Iris pigment epithelial cell (primary cell): ENCODE measurements around the gene EHBP1L1.
A peak's percentile ranks its signal among the peaks of the same experiment; 100 is the strongest.
"Not testable (repeated sequence)": the region's sequence is repeated elsewhere in the genome, so short reads cannot be mapped to it uniquely, and the experiment has no call there.

Experiments
- DNase-seq: peaks from one replicate; pipeline ENCODE4 v3.0.0-alpha.2; 2011; ENCODE audit warnings: low read depth

EHBP1L1 gene

DNA sequence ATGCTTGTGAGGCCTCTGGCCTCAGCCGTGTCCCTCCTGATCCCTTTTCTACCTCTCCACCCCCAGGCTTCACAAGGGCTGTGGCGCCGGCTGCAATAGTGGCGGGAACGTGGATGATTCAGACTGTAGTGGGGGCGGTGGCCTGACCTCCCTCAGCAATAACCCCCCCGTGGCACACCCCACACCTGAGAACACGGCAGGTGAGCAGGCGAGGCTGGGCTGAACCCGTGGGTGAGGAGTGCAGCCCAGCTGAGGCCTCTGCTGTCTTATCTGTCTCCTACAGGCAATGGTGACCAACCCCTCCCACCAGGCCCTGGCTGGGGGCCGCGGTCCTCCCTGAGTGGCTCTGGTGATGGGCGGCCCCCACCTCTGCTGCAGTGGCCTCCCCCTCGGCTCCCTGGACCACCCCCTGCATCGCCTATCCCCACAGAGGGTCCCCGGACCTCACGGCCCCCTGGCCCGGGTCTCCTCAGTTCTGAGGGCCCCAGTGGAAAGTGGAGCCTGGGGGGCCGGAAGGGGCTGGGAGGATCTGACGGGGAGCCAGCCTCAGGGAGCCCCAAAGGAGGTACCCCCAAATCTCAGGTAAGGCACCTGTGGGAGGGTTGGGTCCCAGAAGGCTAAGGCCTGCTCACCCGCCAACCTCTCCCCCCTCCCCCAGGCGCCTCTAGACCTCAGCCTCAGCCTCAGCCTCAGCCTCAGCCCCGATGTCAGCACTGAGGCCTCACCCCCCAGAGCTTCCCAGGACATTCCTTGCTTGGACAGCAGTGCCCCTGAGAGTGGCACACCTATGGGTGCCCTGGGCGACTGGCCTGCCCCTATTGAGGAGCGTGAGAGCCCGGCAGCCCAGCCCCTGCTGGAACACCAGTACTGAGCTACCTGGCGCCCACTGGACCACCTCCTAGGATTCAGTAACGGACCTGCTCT, 60.5 kb downstream of the EHBP1L1 start:
- DNase-seq: no peak

DNA sequence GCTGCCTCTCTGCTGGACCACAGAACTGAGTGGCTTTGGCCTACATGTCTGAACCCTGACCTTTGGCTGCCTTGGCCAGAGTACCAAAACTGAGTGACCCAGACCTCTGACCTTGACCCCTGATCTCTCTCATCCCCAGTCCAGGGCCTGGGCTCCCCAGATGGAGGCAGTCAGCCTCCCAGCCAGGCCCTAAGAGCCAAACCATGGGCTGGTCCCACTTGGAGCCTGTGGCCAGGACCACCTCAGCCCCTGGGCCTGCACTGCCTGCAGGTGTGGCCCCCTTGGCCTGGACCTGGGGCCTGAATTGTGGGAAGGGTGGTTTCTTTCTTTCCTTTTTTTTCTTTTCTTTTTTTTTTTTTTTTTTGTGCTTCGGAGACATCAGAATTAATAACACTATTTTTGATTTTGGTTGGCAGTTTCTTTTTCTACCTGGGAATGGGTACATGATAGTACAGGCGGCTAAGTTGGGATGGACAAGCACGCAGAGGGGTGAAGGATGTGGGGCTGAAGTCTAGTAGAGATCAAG, 61.2 kb downstream of the EHBP1L1 start:
- DNase-seq: no peak

DNA sequence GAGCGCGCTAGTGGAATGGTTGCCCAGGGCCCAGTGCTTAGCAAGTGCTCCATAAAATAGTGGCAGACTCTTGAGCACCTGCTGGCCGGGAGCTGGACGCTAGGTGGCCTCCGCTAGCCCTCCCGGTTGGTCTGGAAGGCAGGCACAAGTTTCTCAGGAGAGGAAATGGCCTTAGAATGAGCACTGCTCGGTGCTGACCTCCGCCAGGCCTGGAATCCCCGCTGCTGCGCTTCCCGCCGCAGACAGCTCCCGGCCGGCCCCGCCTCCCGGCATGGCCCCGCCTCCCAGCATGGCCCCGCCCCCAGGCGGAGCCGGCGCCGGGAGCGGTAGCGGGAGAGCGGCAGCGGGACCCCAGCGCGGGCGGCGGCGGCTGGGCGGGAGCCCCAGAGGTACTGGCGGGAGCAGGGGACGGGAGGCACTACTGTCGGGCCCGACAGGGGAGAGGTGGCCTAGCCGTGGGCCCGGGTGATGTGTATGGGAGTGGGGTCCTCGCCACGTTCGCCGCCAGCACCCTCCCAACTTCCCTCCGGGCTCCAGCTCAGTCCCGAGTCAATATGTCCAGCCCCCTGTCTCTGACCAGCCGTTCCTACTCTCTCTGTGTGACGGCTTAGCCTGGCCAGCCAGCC, 62.1 kb downstream of the EHBP1L1 start, which contains the start of gene SIPA1:
Gene SIPA1 (plus strand): TSS at position 308 of the 626 bp plus-strand sequence. CDS start 2,821 bp downstream, outside the sequence.
- peak; percentile 90 for DNase-seq

DNA sequence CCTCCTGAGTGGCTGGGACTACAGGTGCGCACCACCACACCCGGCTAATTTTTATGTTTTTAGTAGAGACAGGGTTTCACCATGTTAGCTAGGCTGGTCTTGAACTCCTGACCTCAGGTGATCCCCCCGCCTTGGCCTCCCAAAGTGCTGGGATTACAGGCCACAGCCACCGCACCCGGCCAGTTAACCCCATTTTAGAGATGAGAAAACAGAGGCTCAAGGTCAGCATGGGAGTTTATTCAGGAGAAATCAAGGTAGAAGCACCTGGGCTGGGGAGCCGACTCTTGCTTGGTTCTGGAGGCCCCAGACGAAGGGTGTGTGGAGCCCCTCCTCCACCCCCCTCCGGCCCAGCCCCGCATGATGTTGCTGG, 63.4 kb downstream of the EHBP1L1 start:
- not testable (repeated sequence) for DNase-seq

DNA sequence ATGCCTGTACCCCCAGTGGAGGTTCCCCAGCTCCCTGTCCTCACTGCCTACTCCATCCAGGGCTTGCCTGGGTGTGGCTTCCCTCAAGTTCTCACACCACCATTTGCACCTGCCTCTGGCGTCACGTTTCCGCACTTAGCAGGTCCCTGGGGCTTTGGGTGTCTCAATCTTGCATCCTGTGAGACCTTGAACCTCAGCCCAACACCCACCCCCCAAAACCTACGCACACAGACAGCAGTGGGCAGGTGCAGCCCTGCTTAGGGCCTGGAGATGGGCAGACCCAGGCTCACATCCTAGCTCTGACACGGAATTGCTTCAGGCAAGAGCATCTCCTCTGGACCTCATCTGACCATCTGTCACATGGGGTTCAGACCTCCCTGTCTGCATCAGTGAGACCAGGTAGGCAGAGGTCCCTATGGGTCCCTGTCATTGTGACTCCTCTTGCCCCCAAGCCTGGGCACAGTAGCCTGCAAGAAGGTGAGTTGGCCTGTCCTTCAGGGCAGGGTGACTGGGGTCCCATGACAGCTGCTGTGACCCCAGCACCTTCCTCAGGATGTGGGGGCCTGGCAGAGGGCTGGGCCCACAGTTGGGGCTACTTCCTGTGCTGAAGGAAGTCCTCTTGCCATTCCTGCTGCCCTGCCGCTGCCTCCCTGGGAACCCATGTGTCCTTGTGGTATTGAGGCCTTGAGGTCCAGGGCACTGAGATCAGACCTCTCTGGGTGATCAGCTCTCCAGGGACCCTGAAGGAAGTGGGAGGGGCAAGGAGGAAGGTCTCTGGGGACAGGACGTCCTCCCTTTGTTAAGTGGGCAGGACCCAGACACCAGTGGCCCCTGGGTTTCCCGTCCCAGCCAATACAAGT, 64.0 kb downstream of the EHBP1L1 start:
- DNase-seq: no peak

DNA sequence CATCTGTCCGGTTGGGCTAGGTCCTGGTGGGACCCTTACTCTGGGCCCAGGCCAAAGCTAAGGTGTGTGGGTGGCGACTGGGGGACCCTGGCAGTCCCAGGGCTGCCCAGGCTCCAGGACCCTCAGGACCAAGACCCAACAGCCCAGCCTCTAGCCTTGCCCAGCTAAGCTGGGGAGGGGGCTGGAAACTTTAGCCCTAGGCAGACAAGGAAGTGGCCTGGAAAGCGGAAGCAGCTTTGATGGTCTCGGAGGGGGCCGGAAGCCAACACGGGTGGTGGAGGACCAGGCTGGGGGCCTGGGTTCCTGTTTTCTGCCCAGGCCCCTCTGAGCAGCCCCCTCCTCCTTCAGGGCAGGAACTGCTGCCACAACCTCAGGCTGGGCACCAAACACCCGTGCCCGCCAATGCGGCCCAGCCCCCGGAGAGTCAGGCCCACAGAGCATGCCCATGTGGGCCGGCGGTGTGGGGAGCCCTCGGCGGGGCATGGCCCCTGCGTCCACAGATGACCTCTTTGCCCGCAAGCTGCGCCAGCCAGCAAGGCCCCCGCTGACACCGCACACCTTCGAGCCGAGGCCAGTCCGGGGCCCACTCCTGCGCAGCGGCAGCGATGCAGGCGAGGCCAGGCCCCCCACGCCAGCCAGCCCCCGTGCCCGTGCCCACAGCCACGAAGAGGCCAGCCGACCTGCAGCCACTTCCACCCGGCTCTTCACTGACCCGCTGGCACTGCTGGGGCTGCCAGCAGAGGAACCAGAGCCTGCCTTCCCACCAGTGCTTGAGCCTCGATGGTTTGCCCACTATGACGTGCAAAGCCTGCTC, 64.8 kb downstream of the EHBP1L1 start:
- DNase-seq: no peak

DNA sequence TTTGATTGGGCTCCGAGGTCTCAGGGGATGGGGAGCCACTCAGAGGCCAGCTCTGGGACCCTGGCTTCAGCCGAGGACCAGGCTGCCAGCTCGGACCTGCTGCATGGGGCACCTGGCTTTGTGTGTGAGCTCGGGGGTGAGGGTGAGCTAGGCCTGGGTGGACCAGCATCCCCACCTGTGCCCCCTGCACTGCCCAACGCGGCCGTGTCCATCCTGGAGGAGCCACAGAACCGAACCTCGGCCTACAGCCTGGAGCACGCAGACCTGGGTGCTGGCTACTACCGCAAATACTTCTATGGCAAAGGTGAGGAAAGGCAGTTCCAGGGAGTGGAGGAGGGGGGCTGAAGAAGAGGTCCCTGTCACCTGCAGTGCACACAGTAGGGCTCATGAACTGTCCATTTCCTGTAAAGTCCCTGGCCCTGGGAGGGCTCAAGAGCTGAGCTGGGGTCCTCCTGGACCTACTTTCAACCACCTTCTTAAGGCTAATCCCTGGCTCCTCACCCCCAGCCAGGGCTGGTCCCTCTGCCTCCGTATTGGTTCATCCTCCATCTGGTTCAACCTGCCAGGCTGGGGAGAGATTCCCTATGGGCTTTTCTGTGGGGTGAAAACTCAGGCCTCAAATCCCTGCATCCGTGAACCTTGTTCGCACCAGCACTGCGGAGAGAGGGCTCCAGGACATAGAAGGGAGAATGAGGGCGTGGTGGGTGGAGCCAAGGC, 65.6 kb downstream of the EHBP1L1 start:
- no peak for DNase-seq
